A673 (cell line): ENCODE data around the gene FABP3. TPM values are rescaled to one million over a fixed set of nuclear protein-coding genes. Genes with fewer than 3 reads are reported as not detected.

Experiments used
- BruUV-seq: library from RNA; stranded (reverse); fragments of 400-500 nt; replicated peaks from 2 replicates; lab custom pipeline; 2021; lab: Mats Ljungman, UMichigan
- CTCF ChIA-PET: fragments of 300-600 bp; sonication (Branson Sonifier 250); formaldehyde crosslinking; loops from one replicate; lab custom pipeline; 2022; ENCODE audit warnings: antibody characterized with exemption; lab: Charles Lee
- POLR2A ChIA-PET: fragments of 300-600 bp; sonication (Branson Sonifier 250); formaldehyde crosslinking; loops from one replicate; lab custom pipeline; 2022; ENCODE audit warnings: antibody characterized with exemption; ENCODE audit not compliant: low non-redundant PET; lab: Charles Lee
- DNase-seq: peaks from one replicate; pipeline ENCODE4 v3.0.0-alpha.2; 2015; ENCODE audit warnings: low spot score
- H3K27ac ChIP-seq: fragments of 200-600 bp; sonication (generic); 2 replicates; pipeline ENCODE4 v1.5.1; 2016; ENCODE audit warnings: mixed run types, low read depth, mild to moderate bottlenecking, mixed read lengths, antibody characterized with exemption, low read length; ENCODE audit not compliant: poor library complexity, severe bottlenecking
- H3K27me3 ChIP-seq: fragments of 200-600 bp; sonication (generic); replicated peaks from 2 replicates; pipeline ENCODE4 v1.6.1; 2017; ENCODE audit warnings: mixed run types, low read depth, mild to moderate bottlenecking, mixed read lengths, antibody characterized with exemption, low read length; ENCODE audit not compliant: insufficient read depth, poor library complexity
- H3K36me3 ChIP-seq: fragments of 200-600 bp; sonication (generic); 2 replicates; pipeline ENCODE4 v1.6.1; 2016; ENCODE audit warnings: mixed run types, mild to moderate bottlenecking, mixed read lengths, antibody characterized with exemption, low read length; ENCODE audit not compliant: insufficient read depth, poor library complexity, severe bottlenecking
- H3K4me1 ChIP-seq: fragments of 200-600 bp; sonication (generic); 2 replicates; pipeline ENCODE4 v1.6.1; 2017; ENCODE audit warnings: mixed run types, mild to moderate bottlenecking, mixed read lengths, antibody characterized with exemption, low read length; ENCODE audit not compliant: insufficient read depth, poor library complexity, severe bottlenecking
- H3K4me3 ChIP-seq: fragments of 200-600 bp; sonication (generic); 2 replicates; pipeline ENCODE4 v1.5.1; 2016; ENCODE audit warnings: low read depth, mixed run types, mild to moderate bottlenecking, mixed read lengths, low read length; ENCODE audit not compliant: poor library complexity, severe bottlenecking
- H3K9me3 ChIP-seq: fragments of 200-600 bp; sonication (generic); 2 replicates; pipeline ENCODE4 v1.6.1; 2016; ENCODE audit warnings: mixed run types, low read depth, mild to moderate bottlenecking, mixed read lengths, antibody characterized with exemption, low read length; ENCODE audit not compliant: poor library complexity, severe bottlenecking
- CTCF ChIP-seq: fragments of 300-800, 200-600 bp; sonication (generic); conservative IDR thresholded peaks from 2 replicates; pipeline ENCODE4 v1.5.1; 2017; ENCODE audit warnings: low read depth, mild to moderate bottlenecking, antibody characterized with exemption, low read length, moderate library complexity, mixed read lengths
- EZH2 ChIP-seq: fragments of 200-600 bp; sonication (generic); IDR thresholded peaks from 2 replicates; pipeline ENCODE4 v1.6.1; 2017; ENCODE audit warnings: borderline replicate concordance, low read depth, mild to moderate bottlenecking, mixed read lengths, antibody characterized with exemption, low read length; ENCODE audit not compliant: poor library complexity, severe bottlenecking
- intact Hi-C: fragments of 100-400 bp; cut with micrococcal nuclease; formaldehyde crosslinking; loops from one replicate; pipeline ENCODE4 v1.10.0; 2022; ENCODE audit not compliant: unreplicated experiment
- total RNA-seq: library from RNA; stranded (reverse); gene quantifications from 2 replicates; pipeline ENCODE4 v1.2.3, GENCODE V29; 2021

The FABP3 gene
- total RNA-seq, 1 experiment from 2014 or later = not detected

- Histone ChIP-seq H3K36me3 (no peaks in the 10 kb centered on the region), H3K4me1 (no peaks in the 10 kb centered on the region), H3K27ac (peak overlapping the region; percentile 51), H3K27me3 (no peaks in the 10 kb centered on the region), H3K9me3 (no peaks in the 10 kb centered on the region), H3K4me3 (no peak overlapping the region)
- intact Hi-C loops = no loop called here
- ChIA-PET CTCF (interaction anchor here (0.5 kb wide), 1 partner anchor 261 kb away, joined by 3 read pairs; no protein-coding TSS in a partner anchor), POLR2A (no interaction called here)
- DNase-seq = no peak
- TF ChIP-seq EZH2 (no peak), CTCF (no peak)
- no TSS peak for BruUV-seq
Observed at GRCh38 chr1:31327381-31327780, 45.5 kb downstream of the FABP3 start.

- no peaks in the 10 kb centered on the region for H3K9me3 ChIP-seq
- H3K27me3 ChIP-seq = no peaks in the 10 kb centered on the region
- no peaks in the 10 kb centered on the region for H3K36me3 ChIP-seq
- H3K4me1 ChIP-seq = no peaks in the 10 kb centered on the region
- ChIA-PET CTCF (interaction anchor here (0.5 kb wide), 1 partner anchor 162 kb away, joined by 4 read pairs; no protein-coding TSS in a partner anchor), POLR2A (no interaction called here)
- intact Hi-C loops = no loop called here
- no peak overlapping the region for H3K27ac ChIP-seq
- H3K4me3 ChIP-seq = no peak overlapping the region
- DNase-seq = no peak
- BruUV-seq = no TSS peak
- TF ChIP-seq EZH2 (no peak), CTCF (no peak)
Observed at GRCh38 chr1:31326461-31326860, 46.4 kb downstream of the FABP3 start.

- no TSS peak for BruUV-seq
- TF ChIP-seq CTCF (no peak), EZH2 (no peak)
- H3K4me1 ChIP-seq = no peaks in the 10 kb centered on the region
- no peaks in the 10 kb centered on the region for H3K27me3 ChIP-seq
- intact Hi-C loops = no loop called here
- H3K4me3 ChIP-seq = no peak overlapping the region
- no peaks in the 10 kb centered on the region for H3K9me3 ChIP-seq
- ChIA-PET POLR2A (interaction anchor here (0.5 kb wide), 1 partner anchor 45 kb away, joined by 3 read pairs; no protein-coding TSS in a partner anchor), CTCF (no interaction called here)
- no peak for DNase-seq
- H3K27ac ChIP-seq = no peak overlapping the region
- H3K36me3 ChIP-seq = no peaks in the 10 kb centered on the region
Observed at GRCh38 chr1:31324992-31325391, 47.9 kb downstream of the FABP3 start.
